Endothelial cell of hepatic sinusoid (primary cell): ENCODE measurements around the gene ALS2.
"Not testable (repeated sequence)": the region's sequence is repeated elsewhere in the genome, so short reads cannot be mapped to it uniquely, and the experiment has no call there.

Experiments
- in situ Hi-C: cut with HindIII; loops from 2 replicates; pipeline ENCODE4 v1.10.0; 2017; ENCODE audit warnings: low sequenced_read_pairs

Gene ALS2

GRCh38 chr2:201678401-201678800, 102.3 kb downstream of the ALS2 start:
- in situ Hi-C loops: no loop called here

GRCh38 chr2:201675454-201675853, 105.3 kb downstream of the ALS2 start:
- in situ Hi-C loops: no loop called here

- in situ Hi-C loops: no loop called here
Observed at GRCh38 chr2:201674794-201675193, 105.9 kb downstream of the ALS2 start.

- in situ Hi-C loops: no loop called here
Observed at GRCh38 chr2:201674298-201674697, 106.4 kb downstream of the ALS2 start.

GRCh38 chr2:201673546-201673945, 107.2 kb downstream of the ALS2 start:
- in situ Hi-C loops: no loop called here

GRCh38 chr2:201671205-201671604, 109.5 kb downstream of the ALS2 start:
- in situ Hi-C loops: not testable (repeated sequence)

- in situ Hi-C loops: no loop called here
Observed at GRCh38 chr2:201669865-201670264, 110.9 kb downstream of the ALS2 start.

GRCh38 chr2:201668402-201668910, 112.3 kb downstream of the ALS2 start:
- in situ Hi-C loops: no loop called here

GRCh38 chr2:201664334-201664733, 116.4 kb downstream of the ALS2 start:
- in situ Hi-C loops: no loop called here

GRCh38 chr2:201661366-201661765, 119.4 kb downstream of the ALS2 start:
- in situ Hi-C loops: no loop called here

- in situ Hi-C loops: no loop called here
Observed at GRCh38 chr2:201660293-201660895, 120.3 kb downstream of the ALS2 start.

- in situ Hi-C loops: no loop called here
Observed at GRCh38 chr2:201656740-201657139, 124.0 kb downstream of the ALS2 start.

- in situ Hi-C loops: no loop called here
Observed at GRCh38 chr2:201656102-201656501, 124.6 kb downstream of the ALS2 start.

GRCh38 chr2:201654616-201655384, 125.9 kb downstream of the ALS2 start:
- in situ Hi-C loops: no loop called here

- in situ Hi-C loops: no loop called here
Observed at GRCh38 chr2:201653221-201653620, 127.5 kb downstream of the ALS2 start.
